HepG2 (cell line): Measurements from ENCODE around the gene PEX5L. TPM values are rescaled to one million over a fixed set of nuclear protein-coding genes. Genes with fewer than 3 reads are reported as not detected.

Experiments used
- ATAC-seq: fragments of 200-7000 bp; cut with Tn5 transposase; 3 replicates; pipeline ENCODE4 v1.9.1; 2020; ENCODE audit warnings: mild to moderate bottlenecking, moderate library complexity
- BruUV-seq: library from RNA; stranded (reverse); fragments of 400-500 nt; replicated peaks from 2 replicates; lab custom pipeline; 2021; lab: Mats Ljungman, UMichigan
- CTCF ChIA-PET: fragments of 300-600 bp; formaldehyde crosslinking; extraction: SDS; loops from one replicate; lab custom pipeline; 2021; ENCODE audit warnings: low total read pairs, inconsistent platforms, low intra/inter-chr PET ratio; lab: Yijun Ruan, JAX
- POLR2A ChIA-PET: fragments of 350-600 bp; sonication (Branson Sonifier 250); formaldehyde crosslinking; loops from one replicate; lab custom pipeline; 2020; ENCODE audit warnings: antibody characterized with exemption, inconsistent platforms; lab: Yijun Ruan, JAX
- DNase-seq: peaks from one replicate; pipeline ENCODE4 v3.0.0-alpha.2; 2015; ENCODE audit warnings: low spot score
- FAIRE-seq: peaks from 3 replicates; lab custom pipeline; 2011; peaks lifted over from hg19 to GRCh38; lab: Jason Lieb, UNC
- H2AFZ ChIP-seq: one replicate; pipeline ENCODE4 v1.6.1; 2011; ENCODE audit warnings: low read length, inconsistent platforms
- H3K27ac ChIP-seq: fragments of 300-600 bp; 3 replicates; pipeline ENCODE4 v1.8.0; 2011; ENCODE audit warnings: mixed run types, mild to moderate bottlenecking, mixed read lengths, low read length, inconsistent platforms; ENCODE audit not compliant: insufficient read depth; ENCODE audit errors: extremely low read length
- H3K27me3 ChIP-seq, 2 experiments: fragments of 200-600 bp in 1 of 2; 2 replicates in 1 of 2; 3 replicates in 1 of 2; pipeline versions ENCODE4 v1.6.0 to v1.8.0; 2011; ENCODE audit warnings: low read length in 2 of 2, mild to moderate bottlenecking in 2 of 2, moderate library complexity in 2 of 2, inconsistent platforms in 1 of 2; ENCODE audit not compliant: insufficient read depth in 2 of 2, control insufficient read depth in 1 of 2
- H3K36me3 ChIP-seq, 2 experiments: fragments of 200-600 bp in 1 of 2; replicated peaks in 1 of 2; 2 replicates in 1 of 2; 3 replicates in 1 of 2; pipeline versions ENCODE4 v1.5.1 to v1.8.0; 2011; ENCODE audit warnings: low read length in 2 of 2, inconsistent platforms in 1 of 2; ENCODE audit not compliant: insufficient read depth in 2 of 2, control insufficient read depth in 1 of 2
- H3K4me1 ChIP-seq: 2 replicates; pipeline ENCODE4 v1.5.1; 2012; ENCODE audit warnings: low read length, inconsistent platforms; ENCODE audit not compliant: insufficient read depth
- H3K4me2 ChIP-seq: 2 replicates; pipeline ENCODE4 v1.6.0; 2011; ENCODE audit warnings: low read depth, low read length, inconsistent platforms
- H3K4me3 ChIP-seq, 3 experiments: fragments of 200-600 bp in 1 of 3; sonication (generic), shearing (Covaris generic) in 1 of 3; replicated peaks in 1 of 3; 2 replicates each; pipeline ENCODE4 v1.5.1; 2011 to 2016; ENCODE audit warnings: low read length in 3 of 3, inconsistent platforms in 2 of 3, low read depth in 2 of 3, mild to moderate bottlenecking in 2 of 3, control low read depth in 1 of 3, mixed read lengths in 1 of 3; ENCODE audit not compliant: insufficient read depth in 1 of 3
- H3K79me2 ChIP-seq: one replicate; pipeline ENCODE4 v1.6.1; 2011; ENCODE audit warnings: low read length, inconsistent platforms; ENCODE audit not compliant: insufficient read depth
- H3K9ac ChIP-seq: 2 replicates; pipeline ENCODE4 v1.6.0; 2011; ENCODE audit warnings: mild to moderate bottlenecking, low read depth, low read length, inconsistent platforms; ENCODE audit not compliant: insufficient read depth
- H3K9me3 ChIP-seq: 2 replicates; pipeline ENCODE4 v1.5.1; 2012; ENCODE audit warnings: mild to moderate bottlenecking, low read length
- H4K20me1 ChIP-seq: 2 replicates; pipeline ENCODE4 v1.6.0; 2011; ENCODE audit warnings: inconsistent platforms, mild to moderate bottlenecking, low read length, moderate library complexity; ENCODE audit not compliant: insufficient read depth
- ATF1 ChIP-seq: IDR thresholded peaks from 2 replicates; pipeline ENCODE4 v1.6.1; 2016; ENCODE audit warnings: mild to moderate bottlenecking, control low read depth
- CBFB ChIP-seq: sonication (generic); formaldehyde crosslinking; IDR thresholded peaks from 2 replicates; pipeline ENCODE4 v1.4.0; 2020; ENCODE audit warnings: missing genetic modification reagents
- FIP1L1 ChIP-seq: fragments of 200-400 bp; formaldehyde crosslinking; IDR thresholded peaks from 2 replicates; pipeline ENCODE4 v1.6.1; 2018; ENCODE audit warnings: low read depth, mild to moderate bottlenecking, low read length, moderate library complexity, borderline replicate concordance; ENCODE audit not compliant: insufficient read depth
- FOXP1 ChIP-seq, 2 experiments: fragments of 450-650 bp in 1 of 2; IDR thresholded peaks; 2 replicates each; pipeline ENCODE4 v1.6.1; 2017 to 2018; ENCODE audit warnings: antibody characterized with exemption in 1 of 2
- GATA4 ChIP-seq: sonication (generic); IDR thresholded peaks from 2 replicates; pipeline ENCODE4 v1.6.1; 2016; ENCODE audit warnings: antibody characterized with exemption, low read depth, borderline replicate concordance
- RBAK ChIP-seq: sonication (generic); formaldehyde crosslinking; IDR thresholded peaks from 2 replicates; pipeline ENCODE4 v1.5.1; 2020; ENCODE audit warnings: mild to moderate bottlenecking, missing genetic modification reagents
- SETDB1 ChIP-seq: sonication (generic); formaldehyde crosslinking; IDR thresholded peaks from 2 replicates; pipeline ENCODE4 v1.5.1; 2020; ENCODE audit warnings: missing genetic modification reagents, mild to moderate bottlenecking, borderline replicate concordance
- TAF15 ChIP-seq: fragments of 200-400 bp; formaldehyde crosslinking; IDR thresholded peaks from one replicate; pipeline ENCODE4 v1.6.1; 2018; ENCODE audit warnings: mild to moderate bottlenecking, low read depth, low read length; ENCODE audit not compliant: poor library complexity, severe bottlenecking
- ZNF136 ChIP-seq: sonication (generic); formaldehyde crosslinking; IDR thresholded peaks from 2 replicates; pipeline ENCODE4 v1.8.1; 2022; ENCODE audit warnings: low read depth, mild to moderate bottlenecking, moderate library complexity, missing genetic modification reagents
- ZNF577 ChIP-seq: sonication (generic); formaldehyde crosslinking; IDR thresholded peaks from 2 replicates; pipeline ENCODE4 v1.4.0; 2020; ENCODE audit warnings: mild to moderate bottlenecking, low read depth, missing genetic modification reagents, borderline replicate concordance
- ZNF670 ChIP-seq: sonication (generic); formaldehyde crosslinking; IDR thresholded peaks from 2 replicates; pipeline ENCODE4 v1.8.0; 2022; ENCODE audit warnings: mild to moderate bottlenecking, missing genetic modification reagents, borderline replicate concordance
- WGBS: methylation state at CpG from one replicate; pipeline ENCODE4 v1.1.6; 2017; ENCODE audit warnings: low lambda C conversion rate; 5-methylcytosine and 5-hydroxymethylcytosine counted together
- in situ Hi-C: cut with HindIII; loops from 2 replicates; pipeline ENCODE4 v1.10.0; 2017; ENCODE audit warnings: low pct_unique_long_range_greater_than_20kb; ENCODE audit not compliant: extremely low pct_ligation_motif_present
- intact Hi-C: fragments of 100-400 bp; cut with micrococcal nuclease; formaldehyde crosslinking; loops from one replicate; pipeline ENCODE4 v1.10.0; 2022; ENCODE audit not compliant: unreplicated experiment
- polyA plus RNA-seq, 8 experiments: library from polyadenylated mRNA; depleted of rRNA in 3 of 8; stranded (reverse) in 7 of 8; unstranded in 1 of 8; fragments of >200 nt; fragmentation: Illumina TruSeq in 4 of 8; extraction: Trizol in 4 of 8; gene quantifications; 2 replicates each; pipeline versions ENCODE4 v1.2.1 to v1.2.3, GENCODE V29; 2011 to 2016; ENCODE audit warnings: low read depth in 4 of 8, missing spikeins in 1 of 8, mixed read lengths in 1 of 8; ENCODE audit not compliant: insufficient read depth in 1 of 8
- total RNA-seq, 5 experiments: library from RNA; depleted of rRNA; stranded (reverse); fragments of >200 nt; fragmentation: Illumina TruSeq; extraction: Trizol; gene quantifications; 2 replicates each; pipeline ENCODE4 v1.2.3, GENCODE V29; 2016; ENCODE audit warnings: low read depth in 1 of 5
- TF ChIP-seq, protein P1 (sequence below): sonication (generic); formaldehyde crosslinking; IDR thresholded peaks from 2 replicates; pipeline ENCODE4 v1.9.0; 2021; ENCODE audit warnings: missing genetic modification reagents, mild to moderate bottlenecking, borderline replicate concordance
- TF ChIP-seq, protein P2 (sequence below): sonication (generic); formaldehyde crosslinking; IDR thresholded peaks from 2 replicates; pipeline ENCODE4 v1.4.0; 2020; ENCODE audit warnings: missing genetic modification reagents
- TF ChIP-seq, protein P3 (sequence below): sonication (generic); formaldehyde crosslinking; IDR thresholded peaks from 2 replicates; pipeline ENCODE4 v1.5.0; 2020; ENCODE audit warnings: mild to moderate bottlenecking, missing genetic modification reagents
- TF ChIP-seq, protein P4 (sequence below): sonication (generic); formaldehyde crosslinking; IDR thresholded peaks from 2 replicates; pipeline ENCODE4 v1.4.0; 2020; ENCODE audit warnings: missing genetic modification reagents

PEX5L gene
- total and polyA plus RNA-seq, 2 of the 13 experiments (the other 11 are each of a cell fraction or from before 2014, with no cell fraction given): not detected

DNA sequence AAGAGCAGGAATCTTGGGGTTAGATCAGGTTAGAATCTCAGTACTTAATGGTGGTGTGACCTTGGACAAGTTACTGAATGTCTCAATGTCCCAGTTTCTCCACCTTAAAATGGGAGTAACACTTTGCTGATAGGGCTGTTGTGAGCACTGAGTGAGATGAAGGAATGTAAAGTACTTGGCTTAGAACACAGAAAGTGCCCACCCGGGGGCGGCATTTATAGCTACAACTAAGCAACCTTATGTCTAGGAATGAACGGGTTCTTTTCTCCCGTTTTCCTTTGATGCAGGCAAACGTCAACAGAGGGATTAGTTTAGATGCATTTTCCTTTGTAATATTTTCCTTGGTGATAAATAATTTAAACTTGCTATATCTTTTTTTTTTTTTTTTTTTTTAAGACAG is 207.3 kb downstream of the PEX5L start:
- H3K9me3 ChIP-seq: no peaks in the 10 kb centered on the region
- no peak overlapping the region for H3K4me2 ChIP-seq
- H3K27ac ChIP-seq: no peak overlapping the region
- no peak overlapping the region for H3K9ac ChIP-seq
- intact Hi-C loops (no loop called here), in situ Hi-C loops (no loop called here)
- no TSS peak for BruUV-seq
- H3K79me2 ChIP-seq: no peaks in the 10 kb centered on the region
- no peaks in the 10 kb centered on the region for H3K4me1 ChIP-seq
- H4K20me1 ChIP-seq: no peaks in the 10 kb centered on the region
- FAIRE-seq (no peak), DNase-seq (no peak), ATAC-seq (peak; percentile 38; the same call in 1 of the 3 replicates)
- H3K4me3 ChIP-seq: no peak overlapping the region
- no peak for TF ChIP-seq ZNF136 (CRISPR knock-in tag)
- TF ChIP-seq FIP1L1: no peak
- TF ChIP-seq, protein P1, sequence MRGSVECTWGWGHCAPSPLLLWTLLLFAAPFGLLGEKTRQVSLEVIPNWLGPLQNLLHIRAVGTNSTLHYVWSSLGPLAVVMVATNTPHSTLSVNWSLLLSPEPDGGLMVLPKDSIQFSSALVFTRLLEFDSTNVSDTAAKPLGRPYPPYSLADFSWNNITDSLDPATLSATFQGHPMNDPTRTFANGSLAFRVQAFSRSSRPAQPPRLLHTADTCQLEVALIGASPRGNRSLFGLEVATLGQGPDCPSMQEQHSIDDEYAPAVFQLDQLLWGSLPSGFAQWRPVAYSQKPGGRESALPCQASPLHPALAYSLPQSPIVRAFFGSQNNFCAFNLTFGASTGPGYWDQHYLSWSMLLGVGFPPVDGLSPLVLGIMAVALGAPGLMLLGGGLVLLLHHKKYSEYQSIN: no peak
- TF ChIP-seq ZNF577 (CRISPR knock-in tag): no peak
- no peak for TF ChIP-seq FOXP1 (IDR thresholded peaks at IDR 0.05)
- no peak for TF ChIP-seq FOXP1 (CRISPR knock-in tag; IDR thresholded peaks at IDR 0.05)
- TF ChIP-seq, protein P2, sequence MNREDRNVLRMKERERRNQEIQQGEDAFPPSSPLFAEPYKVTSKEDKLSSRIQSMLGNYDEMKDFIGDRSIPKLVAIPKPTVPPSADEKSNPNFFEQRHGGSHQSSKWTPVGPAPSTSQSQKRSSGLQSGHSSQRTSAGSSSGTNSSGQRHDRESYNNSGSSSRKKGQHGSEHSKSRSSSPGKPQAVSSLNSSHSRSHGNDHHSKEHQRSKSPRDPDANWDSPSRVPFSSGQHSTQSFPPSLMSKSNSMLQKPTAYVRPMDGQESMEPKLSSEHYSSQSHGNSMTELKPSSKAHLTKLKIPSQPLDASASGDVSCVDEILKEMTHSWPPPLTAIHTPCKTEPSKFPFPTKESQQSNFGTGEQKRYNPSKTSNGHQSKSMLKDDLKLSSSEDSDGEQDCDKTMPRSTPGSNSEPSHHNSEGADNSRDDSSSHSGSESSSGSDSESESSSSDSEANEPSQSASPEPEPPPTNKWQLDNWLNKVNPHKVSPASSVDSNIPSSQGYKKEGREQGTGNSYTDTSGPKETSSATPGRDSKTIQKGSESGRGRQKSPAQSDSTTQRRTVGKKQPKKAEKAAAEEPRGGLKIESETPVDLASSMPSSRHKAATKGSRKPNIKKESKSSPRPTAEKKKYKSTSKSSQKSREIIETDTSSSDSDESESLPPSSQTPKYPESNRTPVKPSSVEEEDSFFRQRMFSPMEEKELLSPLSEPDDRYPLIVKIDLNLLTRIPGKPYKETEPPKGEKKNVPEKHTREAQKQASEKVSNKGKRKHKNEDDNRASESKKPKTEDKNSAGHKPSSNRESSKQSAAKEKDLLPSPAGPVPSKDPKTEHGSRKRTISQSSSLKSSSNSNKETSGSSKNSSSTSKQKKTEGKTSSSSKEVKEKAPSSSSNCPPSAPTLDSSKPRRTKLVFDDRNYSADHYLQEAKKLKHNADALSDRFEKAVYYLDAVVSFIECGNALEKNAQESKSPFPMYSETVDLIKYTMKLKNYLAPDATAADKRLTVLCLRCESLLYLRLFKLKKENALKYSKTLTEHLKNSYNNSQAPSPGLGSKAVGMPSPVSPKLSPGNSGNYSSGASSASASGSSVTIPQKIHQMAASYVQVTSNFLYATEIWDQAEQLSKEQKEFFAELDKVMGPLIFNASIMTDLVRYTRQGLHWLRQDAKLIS (CRISPR knock-in tag): no peak
- TF ChIP-seq CBFB (CRISPR knock-in tag): no peak
- TF ChIP-seq TAF15: no peak
- TF ChIP-seq ATF1: no peak
- TF ChIP-seq RBAK (CRISPR knock-in tag): no peak
- no peak for TF ChIP-seq ZNF670 (CRISPR knock-in tag)
- TF ChIP-seq SETDB1: no peak
- TF ChIP-seq, protein P3, sequence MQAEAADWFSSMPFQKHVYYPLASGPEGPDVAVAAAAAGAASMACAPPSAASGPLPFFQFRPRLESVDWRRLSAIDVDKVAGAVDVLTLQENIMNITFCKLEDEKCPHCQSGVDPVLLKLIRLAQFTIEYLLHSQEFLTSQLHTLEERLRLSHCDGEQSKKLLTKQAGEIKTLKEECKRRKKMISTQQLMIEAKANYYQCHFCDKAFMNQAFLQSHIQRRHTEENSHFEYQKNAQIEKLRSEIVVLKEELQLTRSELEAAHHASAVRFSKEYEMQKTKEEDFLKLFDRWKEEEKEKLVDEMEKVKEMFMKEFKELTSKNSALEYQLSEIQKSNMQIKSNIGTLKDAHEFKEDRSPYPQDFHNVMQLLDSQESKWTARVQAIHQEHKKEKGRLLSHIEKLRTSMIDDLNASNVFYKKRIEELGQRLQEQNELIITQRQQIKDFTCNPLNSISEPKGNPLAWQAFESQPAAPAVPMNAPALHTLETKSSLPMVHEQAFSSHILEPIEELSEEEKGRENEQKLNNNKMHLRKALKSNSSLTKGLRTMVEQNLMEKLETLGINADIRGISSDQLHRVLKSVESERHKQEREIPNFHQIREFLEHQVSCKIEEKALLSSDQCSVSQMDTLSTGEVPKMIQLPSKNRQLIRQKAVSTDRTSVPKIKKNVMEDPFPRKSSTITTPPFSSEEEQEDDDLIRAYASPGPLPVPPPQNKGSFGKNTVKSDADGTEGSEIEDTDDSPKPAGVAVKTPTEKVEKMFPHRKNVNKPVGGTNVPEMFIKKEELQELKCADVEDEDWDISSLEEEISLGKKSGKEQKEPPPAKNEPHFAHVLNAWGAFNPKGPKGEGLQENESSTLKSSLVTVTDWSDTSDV (CRISPR knock-in tag): no peak
- TF ChIP-seq, protein P4, sequence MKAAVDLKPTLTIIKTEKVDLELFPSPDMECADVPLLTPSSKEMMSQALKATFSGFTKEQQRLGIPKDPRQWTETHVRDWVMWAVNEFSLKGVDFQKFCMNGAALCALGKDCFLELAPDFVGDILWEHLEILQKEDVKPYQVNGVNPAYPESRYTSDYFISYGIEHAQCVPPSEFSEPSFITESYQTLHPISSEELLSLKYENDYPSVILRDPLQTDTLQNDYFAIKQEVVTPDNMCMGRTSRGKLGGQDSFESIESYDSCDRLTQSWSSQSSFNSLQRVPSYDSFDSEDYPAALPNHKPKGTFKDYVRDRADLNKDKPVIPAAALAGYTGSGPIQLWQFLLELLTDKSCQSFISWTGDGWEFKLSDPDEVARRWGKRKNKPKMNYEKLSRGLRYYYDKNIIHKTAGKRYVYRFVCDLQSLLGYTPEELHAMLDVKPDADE (CRISPR knock-in tag): no peak
- no peak for TF ChIP-seq GATA4
- H3K27me3 ChIP-seq: no peaks in the 10 kb centered on the region; a peak in 1 of 5 replicates
- CTCF ChIA-PET: no interaction called here
- no peaks in the 10 kb centered on the region for H3K36me3 ChIP-seq
- 3% methylated on average over 5 of the region's 5 CpGs for WGBS
- no peak overlapping the region for H2AFZ ChIP-seq
- POLR2A ChIA-PET: no interaction called here
